ENCODE results near the gene NUP85.
"Not testable (repeated sequence)": the region's sequence is repeated elsewhere in the genome, so short reads cannot be mapped to it uniquely, and the experiment has no call there.

NUP85 gene

DNA sequence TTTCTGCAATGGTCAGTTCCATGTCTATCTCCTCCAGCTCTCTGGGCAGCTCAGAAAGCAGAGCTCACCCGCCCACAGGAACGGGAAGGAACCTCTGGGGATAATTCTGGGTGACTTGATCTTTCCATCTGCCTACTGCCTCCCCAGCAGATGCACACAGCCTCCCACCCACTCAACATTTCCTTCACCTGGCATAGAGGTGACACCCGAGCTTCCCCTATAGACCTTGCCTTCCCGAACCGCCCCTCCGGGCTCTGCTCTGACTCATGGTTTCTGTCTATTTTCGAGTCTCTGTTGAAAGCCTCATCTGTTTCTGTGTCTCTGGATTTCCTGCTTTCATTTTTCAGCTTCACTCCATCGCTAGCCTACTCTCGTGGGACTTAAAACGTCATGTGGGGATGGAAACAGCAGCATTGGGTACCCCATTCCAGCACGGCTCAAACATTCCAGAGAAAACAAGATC lies 44.6 kb downstream of the NUP85 start:
- intact Hi-C loops (cut with DNase I; ENCODE audit: low total_unique reads), result no loop called here
- H3K9me3 ChIP-seq, result no peaks in the 10 kb centered on the region
- DNase-seq, result no peak
- H3K4me1 ChIP-seq, result peaks cover 0 to 24% (median 12%) of the 10 kb centered on the region in 4 donors
- peaks cover 15 to 16% (median 16%) of the 10 kb centered on the region in 3 donors for H3K36me3 ChIP-seq
- H3K27me3 ChIP-seq, result no peaks in the 10 kb centered on the region
- H3K4me3 ChIP-seq, result peak overlapping the region; percentile 25 to 40
- TF ChIP-seq, protein P1, sequence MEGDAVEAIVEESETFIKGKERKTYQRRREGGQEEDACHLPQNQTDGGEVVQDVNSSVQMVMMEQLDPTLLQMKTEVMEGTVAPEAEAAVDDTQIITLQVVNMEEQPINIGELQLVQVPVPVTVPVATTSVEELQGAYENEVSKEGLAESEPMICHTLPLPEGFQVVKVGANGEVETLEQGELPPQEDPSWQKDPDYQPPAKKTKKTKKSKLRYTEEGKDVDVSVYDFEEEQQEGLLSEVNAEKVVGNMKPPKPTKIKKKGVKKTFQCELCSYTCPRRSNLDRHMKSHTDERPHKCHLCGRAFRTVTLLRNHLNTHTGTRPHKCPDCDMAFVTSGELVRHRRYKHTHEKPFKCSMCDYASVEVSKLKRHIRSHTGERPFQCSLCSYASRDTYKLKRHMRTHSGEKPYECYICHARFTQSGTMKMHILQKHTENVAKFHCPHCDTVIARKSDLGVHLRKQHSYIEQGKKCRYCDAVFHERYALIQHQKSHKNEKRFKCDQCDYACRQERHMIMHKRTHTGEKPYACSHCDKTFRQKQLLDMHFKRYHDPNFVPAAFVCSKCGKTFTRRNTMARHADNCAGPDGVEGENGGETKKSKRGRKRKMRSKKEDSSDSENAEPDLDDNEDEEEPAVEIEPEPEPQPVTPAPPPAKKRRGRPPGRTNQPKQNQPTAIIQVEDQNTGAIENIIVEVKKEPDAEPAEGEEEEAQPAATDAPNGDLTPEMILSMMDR (IDR thresholded peaks at IDR 0.05), result no peak
- H3K27ac ChIP-seq, result peak overlapping the region; percentile 69 to 73

DNA sequence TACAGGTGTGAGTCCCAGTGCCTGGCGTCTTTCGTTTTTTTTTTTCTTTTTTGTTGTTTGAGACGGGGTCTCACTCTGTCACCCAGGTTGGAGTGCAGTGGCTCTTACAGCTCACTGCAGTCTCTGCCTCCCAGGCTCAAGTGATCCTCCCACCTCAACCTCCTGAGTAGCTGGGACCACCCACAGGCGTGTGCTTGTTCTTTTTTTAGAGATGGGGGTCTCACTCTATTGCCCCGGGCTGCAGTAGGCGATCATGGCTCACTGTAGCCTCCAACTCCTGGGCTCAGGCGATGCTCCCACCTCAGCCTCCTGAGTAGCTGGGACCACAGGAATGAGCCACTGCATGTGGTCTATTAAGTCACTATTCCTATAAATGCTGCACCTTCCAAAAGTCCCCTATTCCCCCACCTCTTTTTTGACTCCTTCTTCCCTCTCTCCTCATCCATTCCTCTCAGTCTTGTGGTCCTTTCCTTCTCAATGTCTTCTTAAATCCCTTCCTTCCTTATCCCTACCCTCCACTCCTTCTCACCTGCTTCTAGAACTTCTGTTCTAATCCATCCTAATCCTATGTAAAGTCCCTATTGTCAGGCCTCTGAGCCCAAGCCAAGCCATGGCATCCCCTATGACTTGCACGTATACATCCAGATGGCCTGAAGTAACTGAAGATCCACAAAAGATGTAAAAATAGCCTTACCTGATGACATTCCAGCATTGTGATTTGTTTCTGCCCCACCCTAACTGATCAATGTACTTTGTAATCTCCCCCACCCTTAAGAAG lies 46.7 kb downstream of the NUP85 start:
- H3K27ac ChIP-seq, result no peak overlapping the region
- TF ChIP-seq, protein P1 (IDR thresholded peaks at IDR 0.05), result no peak
- intact Hi-C loops (cut with DNase I; ENCODE audit: low total_unique reads), result no loop called here
- H3K4me1 ChIP-seq, result peaks cover 0 to 20% (median 12%) of the 10 kb centered on the region in 4 donors
- H3K27me3 ChIP-seq, result no peaks in the 10 kb centered on the region
- no peaks in the 10 kb centered on the region for H3K9me3 ChIP-seq
- H3K36me3 ChIP-seq, result no peaks in the 10 kb centered on the region
- DNase-seq, result no peak
- no peak overlapping the region for H3K4me3 ChIP-seq

DNA sequence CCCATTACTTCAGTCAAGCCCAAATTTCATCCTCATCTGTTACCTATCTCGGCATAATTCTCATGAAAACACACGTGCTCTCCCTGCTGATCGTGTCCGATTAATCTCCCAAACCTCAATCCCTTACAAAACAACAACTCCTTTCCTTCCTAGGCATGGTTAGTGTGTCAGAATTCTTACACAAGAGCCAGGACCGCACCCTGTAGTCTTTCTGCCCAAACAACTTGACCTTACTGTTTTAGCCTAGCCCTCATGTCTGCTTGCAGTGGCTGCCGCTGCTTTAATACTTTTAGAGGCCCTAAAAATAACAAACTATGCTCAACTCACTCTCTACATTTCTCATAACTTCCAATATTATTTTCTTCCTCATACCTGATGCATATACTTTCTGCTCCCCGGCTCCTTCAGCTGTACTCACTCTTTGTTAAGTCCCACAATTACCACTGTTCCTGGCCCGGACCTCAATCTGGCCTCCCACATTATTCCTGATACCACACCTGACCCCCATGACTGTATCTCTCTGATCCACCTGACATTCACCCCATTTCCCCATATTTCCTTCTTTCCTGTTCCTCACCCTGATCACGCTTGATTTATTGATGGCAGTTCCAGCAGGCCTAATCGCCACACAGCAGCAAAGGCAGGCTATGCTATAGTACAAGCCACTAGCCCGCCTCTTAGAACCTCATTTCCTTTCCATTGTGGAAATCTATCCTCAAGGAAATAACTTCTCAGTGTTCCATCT lies 50.6 kb downstream of the NUP85 start:
- H3K36me3 ChIP-seq; H3K27me3 ChIP-seq; H3K9me3 ChIP-seq; H3K27ac ChIP-seq; intact Hi-C loops (cut with DNase I; ENCODE audit: low total_unique reads); DNase-seq; H3K4me3 ChIP-seq: not testable (repeated sequence)
- peaks cover under 1 to 21% (median 20%) of the 10 kb centered on the region in 4 donors for H3K4me1 ChIP-seq

DNA sequence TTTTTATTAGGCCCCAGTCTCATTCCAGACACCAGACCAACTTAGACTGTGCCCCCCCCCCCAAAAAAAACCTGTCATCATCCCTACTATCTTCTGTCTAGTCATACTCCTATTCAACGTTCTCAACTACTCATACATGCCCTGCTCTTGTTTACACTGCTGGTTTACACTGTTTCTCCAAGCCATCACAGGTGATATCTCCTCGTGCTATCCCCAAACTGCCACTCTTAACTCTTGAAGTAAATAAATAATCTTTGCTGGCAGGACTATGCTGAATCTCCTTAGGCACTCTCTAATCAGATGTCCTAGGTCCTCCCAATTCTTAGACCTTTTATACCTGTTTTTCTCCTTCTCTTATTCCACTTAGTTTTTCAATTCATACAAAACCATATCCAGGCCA lies 51.7 kb downstream of the NUP85 start:
- H3K27ac ChIP-seq; intact Hi-C loops (cut with DNase I; ENCODE audit: low total_unique reads); H3K36me3 ChIP-seq; H3K9me3 ChIP-seq; H3K4me3 ChIP-seq; DNase-seq; H3K27me3 ChIP-seq: not testable (repeated sequence)
- H3K4me1 ChIP-seq, result peaks cover 6 to 22% (median 20%) of the 10 kb centered on the region in 4 donors

DNA sequence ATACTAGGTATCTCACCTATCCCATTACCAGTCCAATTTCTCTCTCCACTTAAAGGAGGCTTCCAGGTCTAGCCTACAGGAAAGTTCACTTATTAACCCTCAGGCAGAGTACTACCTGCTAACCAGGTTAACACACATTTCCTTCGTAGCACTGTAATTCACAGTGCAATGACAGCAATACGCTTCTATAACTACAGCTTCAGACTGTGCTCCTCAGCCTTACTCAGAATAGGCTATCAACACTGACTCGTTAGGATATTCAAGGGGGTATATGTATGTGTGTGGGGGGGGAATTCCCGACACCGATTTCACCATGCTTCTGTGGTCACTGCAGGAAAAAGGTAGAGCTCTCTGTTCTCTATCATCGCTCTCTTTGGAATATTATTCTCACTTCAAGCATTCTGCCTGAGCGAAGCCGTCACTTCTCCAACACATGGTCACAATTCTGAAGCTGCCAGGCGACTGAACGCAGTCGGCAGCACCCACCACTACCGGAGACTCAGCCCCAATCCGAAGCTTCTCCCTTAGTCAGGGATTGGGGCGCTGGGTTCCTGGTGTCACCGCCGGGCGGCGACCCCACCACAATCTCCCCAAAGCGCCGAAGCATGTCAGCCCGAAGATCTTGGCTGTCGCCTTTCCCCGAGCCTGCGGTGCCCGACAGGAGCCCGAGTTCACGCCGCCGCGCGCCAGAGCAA lies 55.3 kb downstream of the NUP85 start:
- Histone ChIP-seq H3K4me1 (peaks cover 6 to 32% (median 27%) of the 10 kb centered on the region in 4 donors), H3K4me3 (peak overlapping the region; percentile 98), H3K9me3 (no peaks in the 10 kb centered on the region), H3K27me3 (no peaks in the 10 kb centered on the region), H3K36me3 (peaks cover 5 to 29% (median 13%) of the 10 kb centered on the region in 3 donors), H3K27ac (peak overlapping the region; percentile 94 to 96)
- TF ChIP-seq, protein P1 (IDR thresholded peaks at IDR 0.05), result no peak
- intact Hi-C loops (cut with DNase I; ENCODE audit: low total_unique reads), result no loop called here
- DNase-seq, result no peak

DNA sequence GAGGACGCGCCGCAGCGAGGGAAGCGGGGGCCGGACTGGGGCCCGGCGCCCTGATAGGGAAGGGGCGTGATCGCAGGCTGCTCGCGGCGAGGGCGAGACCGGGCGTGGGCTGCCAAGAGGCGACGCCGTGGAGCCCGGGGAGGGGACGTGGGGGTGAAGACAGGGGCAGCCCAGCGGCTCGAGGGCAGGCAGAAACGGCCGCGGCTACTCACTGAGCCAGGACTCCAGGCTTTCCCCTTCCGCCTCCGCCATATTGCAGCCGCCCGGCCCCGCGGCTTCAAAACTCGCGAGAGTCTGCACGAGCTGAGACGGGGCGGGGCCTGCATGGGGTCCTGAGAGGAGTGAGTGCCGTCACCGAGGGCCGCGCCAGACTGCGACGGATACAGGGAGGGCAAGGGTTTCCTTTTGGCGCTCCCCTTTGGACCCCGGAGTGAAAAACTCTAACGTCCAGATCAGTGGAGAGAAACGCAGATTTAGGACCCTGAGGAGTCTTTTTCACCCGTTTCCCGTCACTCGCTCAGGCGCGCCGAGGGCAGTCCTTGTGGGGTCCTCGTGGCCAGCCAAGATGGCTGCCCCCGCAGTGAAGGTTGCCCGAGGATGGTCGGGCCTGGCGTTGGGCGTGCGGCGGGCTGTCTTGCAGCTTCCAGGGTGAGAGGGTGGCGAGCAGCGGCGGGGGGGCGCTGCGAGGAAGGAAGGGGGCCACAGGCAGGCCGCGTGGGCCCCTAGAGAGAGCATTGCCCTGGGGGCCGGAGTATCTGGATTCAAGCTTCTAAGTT lies 56.0 kb downstream of the NUP85 start, which contains the start of the genes GGA3 and MRPS7:
Gene GGA3 (minus strand): TSS at position 271 of the 776 bp plus-strand sequence. CDS start 19 bp downstream, at position 252.
Gene MRPS7 (plus strand): TSS at position 544 of the 776 bp plus-strand sequence. CDS start 22 bp downstream, at position 566.
- no peaks in the 10 kb centered on the region for H3K9me3 ChIP-seq
- intact Hi-C loops (cut with DNase I; ENCODE audit: low total_unique reads), result no loop called here
- peaks cover 13 to 37% (median 21%) of the 10 kb centered on the region in 3 donors for H3K36me3 ChIP-seq
- peak within 1 kb of the TSS; percentile 94 to 96 for H3K27ac ChIP-seq
- peak within 1 kb of the TSS; percentile 98 for H3K4me3 ChIP-seq
- TF ChIP-seq, protein P1 (IDR thresholded peaks at IDR 0.05), result no peak
- H3K27me3 ChIP-seq, result no peaks in the 10 kb centered on the region
- H3K4me1 ChIP-seq, result peaks cover 6 to 34% (median 27%) of the 10 kb centered on the region in 4 donors
- DNase-seq, result peak; percentile 96 to 97
